Measurements from ENCODE around the gene CHL1.

- TF ChIP-seq CTCF (IDR thresholded peaks at IDR 0.05; ENCODE audit: low read length) (no peak), EZH2phosphoT487 (IDR thresholded peaks at IDR 0.05; ENCODE audit: low read length) (no peak), EZH2 (optimal IDR thresholded peaks at IDR 0.05; ENCODE audit: low read depth, low read length) (no peak)
These were observed 84.1 kb downstream of the CHL1 start for GRCh38 chr3:280681-281080.

Measured in MM.1S (cell line).